BLaER1 (cell line): Measurements from ENCODE around the gene C13orf46.

ENCODE experiments used
- H3K27ac ChIP-seq: shearing (Covaris generic); formaldehyde crosslinking; 2 replicates; pipeline ENCODE4 v1.8.1; 2022
- H3K27me3 ChIP-seq: shearing (Covaris generic); formaldehyde crosslinking; 2 replicates; pipeline ENCODE4 v1.8.1; 2022
- H3K36me3 ChIP-seq: shearing (Covaris generic); formaldehyde crosslinking; 2 replicates; pipeline ENCODE4 v1.8.1; 2022
- H3K4me1 ChIP-seq: shearing (Covaris generic); formaldehyde crosslinking; 2 replicates; pipeline ENCODE4 v1.8.1; 2022
- H3K4me2 ChIP-seq: shearing (Covaris generic); formaldehyde crosslinking; 2 replicates; pipeline ENCODE4 v1.8.1; 2022
- H3K4me3 ChIP-seq: shearing (Covaris generic); formaldehyde crosslinking; 2 replicates; pipeline ENCODE4 v1.8.1; 2022
- H3K9ac ChIP-seq: shearing (Covaris generic); formaldehyde crosslinking; 2 replicates; pipeline ENCODE4 v1.8.1; 2022
- H3K9me3 ChIP-seq: shearing (Covaris generic); formaldehyde crosslinking; 2 replicates; pipeline ENCODE4 v1.8.1; 2022
- H4K20me1 ChIP-seq: shearing (Covaris generic); formaldehyde crosslinking; 2 replicates; pipeline ENCODE4 v1.8.1; 2022
- Cebpa-rat ChIP-seq: shearing (Covaris generic); IDR thresholded peaks from 2 replicates; pipeline ENCODE4 v1.8.1; 2022

Gene C13orf46

DNA sequence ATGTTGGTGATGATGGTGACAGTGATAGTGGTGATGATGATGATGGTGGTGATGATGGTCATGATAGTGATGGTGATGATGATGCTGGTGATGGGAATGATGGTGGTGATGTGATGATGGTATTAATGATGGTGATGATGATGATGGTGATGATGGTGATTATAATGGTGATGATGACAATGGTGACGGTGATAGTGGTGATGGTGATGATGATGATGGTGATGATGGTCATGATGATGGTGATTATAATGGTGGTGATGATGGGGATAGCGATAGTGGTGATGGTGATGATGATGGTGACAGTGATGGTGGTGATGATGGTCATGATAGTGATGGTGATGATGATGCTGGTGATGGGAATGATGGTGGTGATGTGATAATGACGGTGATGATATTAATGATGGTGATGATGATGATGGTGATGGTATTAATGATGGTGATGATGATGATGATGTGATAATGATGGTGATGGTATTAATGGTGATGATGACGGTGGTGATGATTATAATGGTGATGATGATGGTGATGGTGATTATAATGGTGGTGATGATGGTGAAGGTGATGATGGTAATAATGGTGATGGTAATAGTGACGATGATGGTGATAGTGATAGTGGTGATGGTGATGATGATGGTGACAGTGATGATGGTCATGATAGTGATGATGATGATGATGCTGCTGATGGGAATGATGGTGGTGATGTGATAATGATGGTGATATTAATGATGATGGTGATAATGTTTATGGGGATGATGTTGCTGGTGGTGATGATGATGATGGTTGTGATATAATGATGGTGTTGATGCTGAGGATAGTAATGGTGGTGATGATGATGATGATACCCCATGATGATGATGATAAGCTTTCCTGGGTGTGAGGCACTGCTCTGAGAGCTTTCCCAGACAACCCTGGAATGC, 7.7 kb downstream of the C13orf46 start:
- Histone ChIP-seq H3K27ac (no peak overlapping the region), H3K4me3 (no peak overlapping the region), H3K36me3 (peaks cover 21% of the 10 kb centered on the region; the same call in 1 of the 2 replicates), H3K9ac (no peak overlapping the region), H3K27me3 (no peaks in the 10 kb centered on the region), H3K4me2 (no peak overlapping the region), H3K4me1 (no peaks in the 10 kb centered on the region), H4K20me1 (no peaks in the 10 kb centered on the region), H3K9me3 (peaks cover 28% of the 10 kb centered on the region)
- no peak for TF ChIP-seq Cebpa-rat

DNA sequence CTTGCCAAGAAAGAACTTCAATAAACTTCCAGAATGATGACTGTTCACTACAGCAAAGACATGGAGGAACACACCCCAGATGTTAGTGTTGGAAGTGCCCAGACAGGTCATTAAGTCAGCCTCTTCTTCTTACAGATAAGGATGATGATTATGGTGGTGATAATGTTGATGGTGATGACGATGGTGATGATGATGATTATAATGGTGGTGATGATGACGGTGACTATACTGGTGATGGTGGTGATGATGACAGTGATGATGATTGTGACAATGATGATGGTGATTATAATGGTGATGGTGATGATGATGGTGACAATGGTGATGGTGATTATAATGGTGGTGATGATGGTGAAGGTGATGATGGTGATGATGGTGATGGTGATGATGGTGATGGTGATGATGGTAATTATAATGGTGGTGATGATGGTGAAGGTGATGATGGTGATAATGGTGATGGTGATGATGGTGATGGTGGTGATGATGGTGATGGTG, 8.4 kb downstream of the C13orf46 start:
- Histone ChIP-seq H3K4me1 (no peaks in the 10 kb centered on the region), H3K4me3 (no peak overlapping the region), H3K27me3 (no peaks in the 10 kb centered on the region), H3K9ac (no peak overlapping the region), H3K36me3 (peaks cover 18% of the 10 kb centered on the region; the same call in 1 of the 2 replicates), H3K27ac (no peak overlapping the region), H3K9me3 (peaks cover 34% of the 10 kb centered on the region), H3K4me2 (no peak overlapping the region), H4K20me1 (no peaks in the 10 kb centered on the region)
- no peak for TF ChIP-seq Cebpa-rat

DNA sequence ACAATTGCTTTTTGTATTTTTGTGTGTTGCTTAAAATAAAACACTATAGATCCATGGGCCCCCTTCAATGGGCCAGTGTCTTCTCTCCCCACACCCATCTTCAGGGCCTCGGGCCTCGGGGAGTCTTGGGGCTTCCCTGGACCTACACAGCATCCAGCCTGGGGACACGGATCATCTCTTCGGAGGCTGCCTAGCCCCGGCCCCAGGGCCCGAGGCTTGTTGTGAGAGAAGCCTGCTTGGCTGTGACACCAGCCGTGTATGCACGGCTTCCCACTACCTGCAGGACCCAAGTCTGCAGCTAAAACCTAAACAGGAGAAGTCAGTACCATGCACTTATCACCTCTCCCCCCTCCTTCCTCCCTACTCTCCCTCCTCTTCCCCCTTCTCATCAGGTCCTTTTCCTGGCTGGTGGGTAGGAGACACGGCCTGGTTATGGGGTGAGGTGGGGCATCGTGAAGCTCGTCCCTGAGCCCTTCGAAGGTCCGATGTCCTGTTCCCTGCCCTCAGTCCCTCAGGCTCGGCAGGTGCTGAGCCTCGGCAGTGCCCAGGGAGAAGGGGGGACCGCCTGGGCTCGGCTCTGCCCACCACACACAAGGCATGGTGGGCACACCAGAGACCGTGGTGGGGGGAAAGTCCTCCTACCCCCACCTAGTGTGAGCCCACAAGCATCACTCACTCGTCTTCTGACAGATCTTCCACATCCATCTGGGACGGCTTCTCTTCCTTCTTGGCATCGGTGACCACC, 9.5 kb downstream of the C13orf46 start:
- Histone ChIP-seq H3K4me3 (no peak overlapping the region), H3K36me3 (peaks cover 18% of the 10 kb centered on the region; the same call in 1 of the 2 replicates), H3K9me3 (peaks cover 44% of the 10 kb centered on the region), H3K9ac (no peak overlapping the region), H3K27me3 (no peaks in the 10 kb centered on the region), H3K4me1 (no peaks in the 10 kb centered on the region), H4K20me1 (no peaks in the 10 kb centered on the region), H3K27ac (no peak overlapping the region), H3K4me2 (no peak overlapping the region)
- TF ChIP-seq Cebpa-rat = no peak

DNA sequence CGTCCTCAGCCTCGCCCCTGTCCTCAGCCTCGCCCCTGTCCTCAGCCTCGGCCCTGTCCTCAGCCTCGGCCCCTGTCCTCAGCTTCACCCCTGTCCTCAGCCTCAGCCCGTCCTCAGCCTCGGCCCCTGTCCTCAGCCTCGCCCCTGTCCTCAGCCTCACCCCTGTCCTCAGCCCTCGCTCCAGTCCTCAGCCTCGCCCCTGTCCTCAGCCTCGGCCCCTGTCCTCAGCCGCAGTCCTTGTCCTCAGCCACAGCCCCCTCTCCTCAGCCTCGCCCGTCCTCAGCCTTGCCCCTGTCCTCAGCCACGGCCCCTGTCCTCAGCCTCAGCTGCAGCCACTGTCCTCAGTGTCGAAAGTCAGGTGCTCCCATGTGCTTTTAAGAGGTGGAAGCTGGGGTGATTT, 10.5 kb downstream of the C13orf46 start:
- Histone ChIP-seq H3K4me1 (no peaks in the 10 kb centered on the region), H3K9me3 (peaks cover 55% of the 10 kb centered on the region), H3K4me2 (no peak overlapping the region), H3K27me3 (no peaks in the 10 kb centered on the region), H4K20me1 (no peaks in the 10 kb centered on the region), H3K4me3 (no peak overlapping the region), H3K9ac (no peak overlapping the region), H3K36me3 (peaks cover 14% of the 10 kb centered on the region; the same call in 1 of the 2 replicates), H3K27ac (no peak overlapping the region)
- no peak for TF ChIP-seq Cebpa-rat

DNA sequence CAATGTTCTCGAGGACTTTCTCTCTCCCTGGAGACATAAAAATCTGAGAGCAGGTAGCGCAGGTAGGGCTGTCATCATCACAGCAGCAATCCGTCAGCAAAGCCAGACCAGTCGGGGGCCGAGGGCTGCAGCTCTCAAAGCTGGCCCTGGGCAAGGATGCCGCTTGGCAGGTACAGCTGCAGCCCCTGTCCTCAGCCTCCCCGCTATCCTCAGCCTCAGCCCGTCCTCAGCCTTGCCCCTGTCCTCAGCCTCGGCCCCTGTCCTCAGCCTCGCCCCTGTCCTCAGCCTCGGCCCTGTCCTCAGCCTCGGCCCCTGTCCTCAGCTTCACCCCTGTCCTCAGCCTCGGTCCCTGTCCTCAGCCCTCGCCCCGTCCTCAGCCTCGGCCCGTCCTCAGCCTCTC, 10.9 kb downstream of the C13orf46 start:
- no peaks in the 10 kb centered on the region for H3K4me1 ChIP-seq
- peaks cover 59% of the 10 kb centered on the region for H3K9me3 ChIP-seq
- H3K4me3 ChIP-seq = no peak overlapping the region
- TF ChIP-seq Cebpa-rat = no peak
- no peak overlapping the region for H3K27ac ChIP-seq
- no peak overlapping the region for H3K9ac ChIP-seq
- H3K36me3 ChIP-seq = peaks cover 12% of the 10 kb centered on the region; the same call in 1 of the 2 replicates
- no peak overlapping the region for H3K4me2 ChIP-seq
- H4K20me1 ChIP-seq = no peaks in the 10 kb centered on the region
- no peaks in the 10 kb centered on the region for H3K27me3 ChIP-seq

DNA sequence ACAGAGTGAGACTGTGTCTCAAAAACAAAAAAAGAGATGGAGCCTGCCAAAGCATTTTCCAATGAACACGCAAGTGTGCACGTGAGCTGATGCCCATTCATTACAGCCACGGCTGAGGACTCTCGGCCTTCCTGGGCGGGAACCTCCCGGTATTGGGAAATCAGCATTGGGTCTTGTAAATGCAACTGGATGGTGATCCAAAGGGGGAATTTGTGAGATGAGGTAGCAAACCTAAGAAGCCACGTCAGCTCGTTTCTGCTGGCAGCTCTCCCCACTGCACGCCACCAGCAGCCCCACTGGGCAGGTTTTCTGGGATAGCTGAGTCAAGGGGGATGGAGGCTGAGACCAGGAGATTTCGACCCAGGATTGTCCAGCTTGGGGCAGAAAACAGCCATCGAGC, 11.5 kb downstream of the C13orf46 start:
- Histone ChIP-seq H3K36me3 (peaks cover 9% of the 10 kb centered on the region; the same call in 1 of the 2 replicates), H4K20me1 (no peaks in the 10 kb centered on the region), H3K9ac (no peak overlapping the region), H3K27me3 (no peaks in the 10 kb centered on the region), H3K27ac (no peak overlapping the region), H3K4me3 (no peak overlapping the region), H3K4me1 (no peaks in the 10 kb centered on the region), H3K9me3 (peaks cover 65% of the 10 kb centered on the region), H3K4me2 (no peak overlapping the region)
- TF ChIP-seq Cebpa-rat = no peak

DNA sequence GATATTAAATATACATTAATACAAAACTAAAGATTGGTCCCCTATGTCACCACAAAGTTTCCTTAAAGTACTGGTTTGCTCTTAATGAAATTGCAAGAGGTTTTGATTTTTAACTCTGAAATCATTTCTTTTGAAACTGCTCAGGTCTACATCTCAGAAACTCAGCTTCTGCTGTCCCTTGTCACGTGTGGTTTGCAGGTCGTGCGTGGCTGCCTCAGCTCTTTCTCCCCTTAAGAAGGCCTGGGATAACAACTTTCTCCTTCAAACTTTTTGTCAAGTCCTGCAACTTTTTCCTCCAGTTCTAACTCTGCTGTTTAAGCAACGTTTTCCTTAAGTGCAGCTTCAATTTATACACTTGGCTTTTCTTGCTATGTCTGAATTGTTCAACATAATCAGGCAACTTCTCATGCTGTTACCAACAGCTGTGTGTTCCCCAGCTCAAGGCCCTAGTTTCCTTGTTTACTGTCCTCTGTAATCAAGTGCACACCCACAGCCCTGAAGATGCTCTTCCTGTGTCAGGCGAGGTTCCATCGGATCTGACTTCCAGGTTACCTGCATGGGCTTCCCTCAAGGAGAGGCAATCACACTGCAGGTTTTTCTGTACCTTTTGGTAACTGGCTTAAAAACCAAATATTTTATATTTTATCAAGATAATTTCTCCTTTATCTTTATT, 13.5 kb downstream of the C13orf46 start:
- Histone ChIP-seq H4K20me1 (no peaks in the 10 kb centered on the region), H3K36me3 (no peaks in the 10 kb centered on the region), H3K4me3 (no peak overlapping the region), H3K27ac (no peak overlapping the region), H3K4me1 (no peaks in the 10 kb centered on the region), H3K27me3 (no peaks in the 10 kb centered on the region), H3K4me2 (no peak overlapping the region), H3K9ac (no peak overlapping the region), H3K9me3 (peaks cover 77% of the 10 kb centered on the region)
- TF ChIP-seq Cebpa-rat = no peak

DNA sequence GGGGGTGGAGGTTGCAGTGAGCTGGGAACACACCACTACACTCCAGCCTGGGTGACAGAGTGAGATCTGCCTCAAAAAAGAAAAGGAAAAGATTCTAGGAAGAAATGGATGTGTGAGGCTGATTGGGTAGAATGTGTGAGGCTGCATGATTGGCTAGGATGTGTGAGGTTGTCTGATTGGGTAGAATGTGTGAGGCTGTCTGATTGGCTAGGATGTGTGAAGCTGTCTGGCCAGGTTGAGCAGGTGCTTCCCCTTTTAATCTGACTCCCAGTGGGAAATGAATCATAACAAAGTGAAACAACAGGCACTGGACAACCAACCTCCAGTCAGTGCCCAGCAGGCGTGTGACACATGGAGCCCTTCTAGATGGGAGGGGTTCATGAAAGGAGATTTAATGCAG, 14.7 kb downstream of the C13orf46 start:
- no peak for TF ChIP-seq Cebpa-rat
- no peaks in the 10 kb centered on the region for H3K27me3 ChIP-seq
- no peak overlapping the region for H3K9ac ChIP-seq
- H3K9me3 ChIP-seq = peaks cover 87% of the 10 kb centered on the region
- no peaks in the 10 kb centered on the region for H4K20me1 ChIP-seq
- H3K4me1 ChIP-seq = no peaks in the 10 kb centered on the region
- H3K36me3 ChIP-seq = no peaks in the 10 kb centered on the region
- no peak overlapping the region for H3K4me2 ChIP-seq
- H3K4me3 ChIP-seq = no peak overlapping the region
- H3K27ac ChIP-seq = no peak overlapping the region

DNA sequence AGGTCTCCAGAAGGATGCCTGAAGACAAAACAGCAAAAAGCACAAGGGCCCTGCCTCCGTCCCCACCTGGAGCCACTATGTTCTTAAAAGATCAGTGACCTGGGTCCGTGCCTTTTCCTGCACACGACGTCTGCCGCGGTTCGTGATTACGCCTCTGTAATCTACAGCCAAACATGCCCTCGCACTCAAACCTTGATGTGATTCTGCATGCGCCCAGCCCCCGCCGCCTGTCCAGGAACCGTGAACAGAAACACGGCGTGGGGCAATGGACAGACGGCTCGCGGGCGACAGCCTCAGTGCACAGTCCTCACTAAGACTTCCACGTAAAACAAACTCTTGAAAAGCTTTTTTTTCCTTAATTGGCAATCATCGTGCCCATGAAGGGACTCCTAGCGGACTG, 15.5 kb downstream of the C13orf46 start:
- Histone ChIP-seq H3K4me3 (no peak overlapping the region), H3K9ac (no peak overlapping the region), H3K9me3 (peaks cover 85% of the 10 kb centered on the region), H3K4me2 (no peak overlapping the region), H3K27ac (no peak overlapping the region), H3K4me1 (no peaks in the 10 kb centered on the region), H3K36me3 (no peaks in the 10 kb centered on the region), H4K20me1 (no peaks in the 10 kb centered on the region), H3K27me3 (no peaks in the 10 kb centered on the region)
- no peak for TF ChIP-seq Cebpa-rat
